ENCODE data around the gene CFAP43. TPM values are rescaled to one million over a fixed set of nuclear protein-coding genes. Genes with fewer than 3 reads are reported as not detected.
A peak's percentile ranks its signal among the peaks of the same experiment; 100 is the strongest.

Gene CFAP43
- total RNA-seq, 2 experiments from 2014 or later, result not detected

GRCh38 chr10:104233817-104234216 lies 1.7 kb upstream of the CFAP43 start:
- POLR2A ChIA-PET, result no interaction called here
- H3K9me2 ChIP-seq (ENCODE audit: insufficient read depth, low read length), result no peaks in the 10 kb centered on the region
- no peak overlapping the region for H2AFZ ChIP-seq (ENCODE audit: low read length)
- peaks cover 17% of the 10 kb centered on the region for H3K9me3 ChIP-seq (ENCODE audit: low read length)
- CTCF ChIA-PET (ENCODE audit: unreplicated experiment), result no interaction called here
- no TSS peak for BruUV-seq (replicated peaks)
- no peak overlapping the region for H3K27ac ChIP-seq (ENCODE audit: low read depth, low read length, poor library complexity, severe bottlenecking)
- no peak for DNase-seq (ENCODE audit: low spot score)
- no peak overlapping the region for H3K4me2 ChIP-seq (ENCODE audit: low read length)
- no peaks in the 10 kb centered on the region for H3K4me1 ChIP-seq (ENCODE audit: insufficient read depth, low read length, poor library complexity, severe bottlenecking)
- intact Hi-C loops (cut with micrococcal nuclease; ENCODE audit: unreplicated experiment), result no loop called here
- H4K20me1 ChIP-seq (ENCODE audit: insufficient read depth, low read length), result no peaks in the 10 kb centered on the region
- H3K4me3 ChIP-seq (ENCODE audit: low read depth, low read length, poor library complexity, severe bottlenecking), result no peak overlapping the region
- TF ChIP-seq EZH2phosphoT487 (IDR thresholded peaks at IDR 0.05; ENCODE audit: borderline replicate concordance, low read depth, low read length) (no peak), CTCF (conservative IDR thresholded peaks at IDR 0.05; ENCODE audit: low read length) (no peak)
- no peaks in the 10 kb centered on the region for H3K36me3 ChIP-seq (ENCODE audit: insufficient read depth, low read length)
- H3K79me2 ChIP-seq (ENCODE audit: insufficient read depth, low read depth, low read length), result no peaks in the 10 kb centered on the region

- POLR2A ChIA-PET, result no interaction called here
- no peaks in the 10 kb centered on the region for H3K4me1 ChIP-seq (ENCODE audit: insufficient read depth, low read length, poor library complexity, severe bottlenecking)
- TF ChIP-seq EZH2phosphoT487 (IDR thresholded peaks at IDR 0.05; ENCODE audit: borderline replicate concordance, low read depth, low read length) (no peak), CTCF (conservative IDR thresholded peaks at IDR 0.05; ENCODE audit: low read length) (no peak)
- H3K36me3 ChIP-seq (ENCODE audit: insufficient read depth, low read length), result no peaks in the 10 kb centered on the region
- no TSS peak for BruUV-seq (replicated peaks)
- H3K79me2 ChIP-seq (ENCODE audit: insufficient read depth, low read depth, low read length), result no peaks in the 10 kb centered on the region
- H3K4me2 ChIP-seq (ENCODE audit: low read length), result peak overlapping the region; percentile 27; the same call in 1 of the 2 replicates
- H3K9me2 ChIP-seq (ENCODE audit: insufficient read depth, low read length), result no peaks in the 10 kb centered on the region
- no peak for DNase-seq (ENCODE audit: low spot score)
- no peaks in the 10 kb centered on the region for H4K20me1 ChIP-seq (ENCODE audit: insufficient read depth, low read length)
- peaks cover 17% of the 10 kb centered on the region for H3K9me3 ChIP-seq (ENCODE audit: low read length)
- CTCF ChIA-PET (ENCODE audit: unreplicated experiment), result no interaction called here
- intact Hi-C loops (cut with micrococcal nuclease; ENCODE audit: unreplicated experiment), result no loop called here
- H2AFZ ChIP-seq (ENCODE audit: low read length), result peak overlapping the region; percentile 54; the same call in 1 of the 2 replicates
- H3K4me3 ChIP-seq (ENCODE audit: low read depth, low read length, poor library complexity, severe bottlenecking), result peak overlapping the region; percentile 63
- H3K27ac ChIP-seq (ENCODE audit: low read depth, low read length, poor library complexity, severe bottlenecking), result no peak overlapping the region
Observed at GRCh38 chr10:104232613-104233102, 494 bp upstream of the CFAP43 start.

GRCh38 chr10:104230490-104230889 lies 1.7 kb downstream of the CFAP43 start:
- H3K9me2 ChIP-seq (ENCODE audit: insufficient read depth, low read length), result no peaks in the 10 kb centered on the region
- POLR2A ChIA-PET, result no interaction called here
- no peak for TF ChIP-seq CTCF (conservative IDR thresholded peaks at IDR 0.05; ENCODE audit: low read length)
- TF ChIP-seq EZH2phosphoT487 (IDR thresholded peaks at IDR 0.05; ENCODE audit: borderline replicate concordance, low read depth, low read length), result no peak
- BruUV-seq (replicated peaks), result no TSS peak
- no peak overlapping the region for H3K4me2 ChIP-seq (ENCODE audit: low read length)
- no peak overlapping the region for H3K27ac ChIP-seq (ENCODE audit: low read depth, low read length, poor library complexity, severe bottlenecking)
- H3K79me2 ChIP-seq (ENCODE audit: insufficient read depth, low read depth, low read length), result no peaks in the 10 kb centered on the region
- DNase-seq (ENCODE audit: low spot score), result no peak
- peaks cover 17% of the 10 kb centered on the region for H3K9me3 ChIP-seq (ENCODE audit: low read length)
- CTCF ChIA-PET (ENCODE audit: unreplicated experiment), result no interaction called here
- no peaks in the 10 kb centered on the region for H3K4me1 ChIP-seq (ENCODE audit: insufficient read depth, low read length, poor library complexity, severe bottlenecking)
- H3K36me3 ChIP-seq (ENCODE audit: insufficient read depth, low read length), result no peaks in the 10 kb centered on the region
- H4K20me1 ChIP-seq (ENCODE audit: insufficient read depth, low read length), result no peaks in the 10 kb centered on the region
- intact Hi-C loops (cut with micrococcal nuclease; ENCODE audit: unreplicated experiment), result no loop called here
- no peak overlapping the region for H2AFZ ChIP-seq (ENCODE audit: low read length)
- no peak overlapping the region for H3K4me3 ChIP-seq (ENCODE audit: low read depth, low read length, poor library complexity, severe bottlenecking)

Measured in OCI-LY7 (cell line).